Astrocyte of the cerebellum (primary cell): ENCODE data around the gene GREB1.

Experiments used
- DNase-seq: peaks from one replicate; pipeline ENCODE4 v3.0.0-alpha.2; 2011; ENCODE audit warnings: low read depth
- H3K4me3 ChIP-seq: 2 replicates; pipeline ENCODE4 v1.5.1; 2011; ENCODE audit warnings: mild to moderate bottlenecking, low read depth, low read length, moderate library complexity
- CTCF ChIP-seq: IDR thresholded peaks from 2 replicates; pipeline ENCODE4 v1.5.1; 2012; ENCODE audit warnings: low read length, low read depth, moderate library complexity, mild to moderate bottlenecking; ENCODE audit errors: missing control alignments
- in situ Hi-C: cut with HindIII; loops from 2 replicates; pipeline ENCODE4 v1.10.0; 2017; ENCODE audit warnings: low sequenced_read_pairs

GREB1 gene

GRCh38 chr2:11640132-11640531 is 106.3 kb downstream of the GREB1 start:
- DNase-seq = no peak
- in situ Hi-C loops = no loop called here
- TF ChIP-seq CTCF = no peak

GRCh38 chr2:11642972-11643371 is 109.1 kb downstream of the GREB1 start:
- no peak for DNase-seq
- in situ Hi-C loops = no loop called here
- no peak for TF ChIP-seq CTCF
- no peak overlapping the region for H3K4me3 ChIP-seq

More at GRCh38 chr2:11640132-11640531, 106.3 kb downstream of the GREB1 start:
- no peak overlapping the region for H3K4me3 ChIP-seq

GRCh38 chr2:11644293-11644692 is 110.4 kb downstream of the GREB1 start:
- no peak overlapping the region for H3K4me3 ChIP-seq
- TF ChIP-seq CTCF = no peak
- no peak for DNase-seq
- in situ Hi-C loops = no loop called here

GRCh38 chr2:11646530-11646929 is 112.7 kb downstream of the GREB1 start:
- DNase-seq = no peak
- in situ Hi-C loops = no loop called here
- TF ChIP-seq CTCF = no peak
- H3K4me3 ChIP-seq = no peak overlapping the region

- TF ChIP-seq CTCF = peak; percentile 40
- H3K4me3 ChIP-seq = no peak overlapping the region
- in situ Hi-C loops = no loop called here
- no peak for DNase-seq
These were observed 114.2 kb downstream of the GREB1 start for GRCh38 chr2:11647834-11648600.

GRCh38 chr2:11649093-11649492 is 115.2 kb downstream of the GREB1 start:
- H3K4me3 ChIP-seq = no peak overlapping the region
- in situ Hi-C loops = no loop called here
- DNase-seq = no peak
- TF ChIP-seq CTCF = no peak
